HG02981 (cell line): ENCODE results near the gene DSCAM.

Experiments
- ATAC-seq: cut with Tn5 transposase; IDR thresholded peaks from one replicate; pipeline ENCODE4 v1.9.1; 2021; ENCODE audit warnings: mild to moderate bottlenecking, moderate library complexity; ENCODE audit not compliant: unreplicated experiment

The DSCAM gene

DNA sequence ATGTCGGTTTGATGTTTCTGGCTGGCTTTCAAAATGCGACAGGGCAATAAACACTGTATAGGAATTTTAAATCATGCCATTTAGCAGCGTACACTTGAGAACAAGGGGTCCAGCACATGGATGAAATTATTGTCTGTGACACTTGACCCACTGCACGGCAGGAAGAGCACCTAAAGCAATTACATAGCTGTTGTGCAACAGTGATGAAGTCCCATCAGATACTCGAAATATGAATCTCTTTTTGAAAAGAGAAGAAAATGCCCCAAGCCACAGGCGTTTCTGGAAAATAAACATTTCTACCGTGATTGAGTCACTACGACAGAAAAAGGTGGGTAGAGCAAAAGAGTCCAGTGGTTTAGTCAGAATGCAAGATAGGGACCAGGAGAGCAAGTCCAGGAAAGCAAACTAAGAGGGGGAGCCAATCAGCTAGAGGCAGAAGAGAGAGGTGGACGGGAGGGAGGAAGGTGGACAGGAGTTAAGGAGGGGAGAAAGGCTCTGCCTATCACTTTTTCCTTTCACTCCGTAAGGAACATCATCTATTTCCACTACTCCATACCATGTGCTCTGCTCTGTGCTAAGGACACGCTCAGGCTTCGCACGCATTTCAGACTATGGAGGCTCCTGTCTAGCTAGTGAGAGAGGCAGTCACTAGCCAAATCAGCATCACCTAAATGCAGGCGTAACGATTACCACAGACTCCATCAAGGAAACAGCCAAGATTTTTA lies 6.4 kb downstream of the DSCAM start:
- no peak for ATAC-seq

DNA sequence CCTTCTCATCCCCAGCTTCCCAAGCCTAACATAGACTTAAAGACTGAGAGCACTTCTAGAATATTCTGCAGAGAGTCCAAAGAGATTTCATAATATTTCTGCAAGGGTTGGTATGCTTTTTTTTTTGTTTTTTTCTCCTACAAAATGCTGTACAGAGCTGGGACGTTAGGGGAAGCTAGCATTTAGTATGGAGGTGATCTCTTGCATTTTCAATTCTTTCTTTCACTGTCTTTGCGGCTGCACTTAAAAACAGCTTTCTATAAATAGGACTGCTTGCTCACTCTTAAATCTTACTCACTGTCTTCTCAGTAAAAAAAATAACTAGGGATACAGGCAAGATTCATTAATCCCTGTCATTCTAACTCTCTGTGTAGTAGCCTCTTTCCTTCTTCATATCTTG lies 7.4 kb downstream of the DSCAM start:
- no peak for ATAC-seq

- ATAC-seq: no peak
Measured at GRCh38 chr21:40837456-40837855, 9.5 kb downstream of the DSCAM start.

DNA sequence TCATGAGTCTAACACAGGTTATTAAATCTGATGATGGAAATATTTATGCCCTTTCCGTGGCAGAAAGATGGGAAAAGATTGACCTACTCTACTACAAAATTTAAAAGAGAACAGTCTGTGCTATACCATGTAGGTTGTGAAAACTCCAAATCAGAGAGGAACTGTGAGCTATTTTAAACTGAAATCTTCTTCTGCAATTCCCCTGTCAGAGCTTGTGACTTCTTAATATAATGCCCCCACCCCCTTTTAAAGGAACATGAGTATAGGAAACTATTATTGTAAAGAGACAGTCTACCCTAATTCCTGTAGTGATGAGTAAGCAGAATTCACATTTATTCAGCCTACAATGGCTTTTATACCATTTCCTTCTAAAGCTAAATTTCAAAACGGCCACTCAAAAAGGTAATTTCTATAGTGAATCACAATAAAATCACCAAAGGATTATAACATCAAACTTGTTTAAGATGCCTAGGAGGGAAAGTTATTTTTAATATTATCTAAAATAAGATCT lies 11.7 kb downstream of the DSCAM start:
- ATAC-seq: no peak

DNA sequence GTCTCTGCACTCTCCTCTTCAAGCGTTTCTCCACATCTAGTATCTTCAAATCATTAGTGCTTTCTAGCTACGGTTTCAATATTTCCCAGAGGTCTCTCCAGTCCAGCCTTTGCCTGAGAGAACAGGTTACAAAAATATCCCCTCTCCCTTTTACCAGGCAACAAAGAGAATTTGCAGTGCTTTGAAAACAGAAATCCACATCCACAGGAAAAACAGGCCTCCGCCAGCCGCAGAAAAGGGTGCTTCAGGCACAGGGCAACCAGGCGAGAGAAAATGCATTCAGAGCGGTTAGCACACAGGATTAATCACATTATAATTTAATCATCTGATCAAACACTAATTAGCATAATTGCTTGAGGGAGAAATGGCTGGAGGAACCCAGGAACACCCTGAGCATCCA lies 13.8 kb downstream of the DSCAM start:
- ATAC-seq: no peak

GRCh38 chr21:40832316-40832715 lies 14.6 kb downstream of the DSCAM start:
- no peak for ATAC-seq

- no peak for ATAC-seq
Measured at GRCh38 chr21:40830836-40831235, 16.1 kb downstream of the DSCAM start.

DNA sequence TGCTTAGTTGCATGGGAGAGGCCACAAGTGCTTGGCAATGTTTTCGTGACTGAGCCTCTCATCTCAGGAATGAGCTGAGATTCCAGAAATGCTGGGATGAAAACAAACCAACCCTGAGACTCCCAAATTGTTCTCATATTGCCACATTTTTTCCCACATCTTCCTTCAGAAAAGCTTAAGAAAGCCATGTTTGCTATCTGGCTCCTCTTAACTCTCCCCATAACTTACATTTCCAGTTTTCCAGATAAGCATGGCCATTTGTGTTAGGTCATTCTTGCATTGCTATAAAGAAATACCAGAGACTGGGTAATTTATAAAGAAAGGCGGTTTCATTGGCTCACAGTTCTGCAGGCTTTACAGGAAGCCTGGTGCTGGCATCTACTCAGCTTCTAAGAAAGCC lies 17.2 kb downstream of the DSCAM start:
- no peak for ATAC-seq

- no peak for ATAC-seq
Measured at GRCh38 chr21:40829308-40829707, 17.6 kb downstream of the DSCAM start.

- no peak for ATAC-seq
Measured at GRCh38 chr21:40827509-40827908, 19.4 kb downstream of the DSCAM start.

- ATAC-seq: no peak
Measured at GRCh38 chr21:40819071-40819900, 27.7 kb downstream of the DSCAM start.

- no peak for ATAC-seq
Measured at GRCh38 chr21:40813918-40814317, 33.0 kb downstream of the DSCAM start.

DNA sequence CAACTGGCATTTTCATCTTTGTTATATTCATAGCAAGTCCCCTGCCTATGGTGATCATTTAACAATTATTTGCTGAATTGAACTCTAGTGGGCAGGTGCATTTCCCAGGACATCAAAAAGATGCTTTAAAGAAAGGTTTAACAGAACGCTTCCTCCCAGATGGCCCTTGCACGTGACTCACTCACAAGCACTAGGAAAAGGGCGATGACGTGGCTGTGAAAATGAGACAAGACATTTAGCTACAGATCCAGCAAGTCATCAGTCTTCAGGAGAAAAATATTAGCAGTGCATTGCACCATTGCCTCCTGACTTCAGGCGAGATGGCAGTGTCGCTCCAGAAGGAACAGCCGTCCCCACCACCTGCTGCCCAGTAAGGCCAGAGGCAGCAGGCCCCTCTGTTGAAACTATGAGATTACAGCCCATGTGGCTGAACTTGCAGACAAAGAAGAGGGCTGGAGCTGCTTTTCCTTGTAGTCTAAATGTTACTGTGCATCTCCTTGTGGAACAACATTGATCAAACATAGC lies 37.2 kb downstream of the DSCAM start:
- no peak for ATAC-seq

DNA sequence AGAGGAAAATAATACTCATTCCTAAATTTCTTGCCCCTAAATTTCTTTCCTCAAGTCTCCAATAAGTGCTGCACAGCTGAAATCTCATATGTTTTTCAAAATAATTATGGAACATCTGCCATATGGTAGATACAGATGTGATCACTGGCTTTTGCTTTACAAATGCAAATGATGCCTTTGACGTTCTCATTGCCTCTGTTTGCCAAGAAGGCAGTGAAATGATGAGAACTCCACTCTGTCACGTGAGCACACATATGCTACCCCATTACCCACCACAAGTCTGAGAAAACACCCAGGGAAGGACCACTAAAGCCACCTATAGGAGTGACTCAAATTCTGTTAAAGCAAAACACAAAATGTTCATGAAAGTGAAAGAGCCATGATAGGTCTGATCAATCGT lies 43.9 kb downstream of the DSCAM start:
- ATAC-seq: no peak

GRCh38 chr21:40800126-40800525 lies 46.8 kb downstream of the DSCAM start:
- ATAC-seq: no peak

- ATAC-seq: no peak
Measured at GRCh38 chr21:40797891-40798290, 49.1 kb downstream of the DSCAM start.

DNA sequence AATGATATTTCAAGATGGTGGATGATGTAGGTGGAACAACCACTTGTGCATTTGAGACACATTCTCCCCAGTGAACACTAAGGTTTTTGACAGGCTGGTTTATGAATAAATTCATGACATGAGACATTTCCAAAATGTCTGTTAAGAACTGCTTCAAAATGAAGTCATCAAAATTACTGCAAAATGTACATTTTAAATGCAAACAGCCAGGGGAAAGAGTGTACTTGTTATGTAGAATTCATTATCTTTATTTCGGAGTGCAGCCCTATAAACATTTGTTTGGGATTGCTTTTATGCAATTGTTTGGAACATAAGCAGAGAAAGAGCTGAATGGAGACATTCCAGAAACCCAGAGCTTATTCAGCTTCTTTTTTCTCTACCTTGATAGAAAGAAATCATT lies 49.5 kb downstream of the DSCAM start:
- ATAC-seq: no peak

GRCh38 chr21:40796464-40796863 lies 50.5 kb downstream of the DSCAM start:
- no peak for ATAC-seq

DNA sequence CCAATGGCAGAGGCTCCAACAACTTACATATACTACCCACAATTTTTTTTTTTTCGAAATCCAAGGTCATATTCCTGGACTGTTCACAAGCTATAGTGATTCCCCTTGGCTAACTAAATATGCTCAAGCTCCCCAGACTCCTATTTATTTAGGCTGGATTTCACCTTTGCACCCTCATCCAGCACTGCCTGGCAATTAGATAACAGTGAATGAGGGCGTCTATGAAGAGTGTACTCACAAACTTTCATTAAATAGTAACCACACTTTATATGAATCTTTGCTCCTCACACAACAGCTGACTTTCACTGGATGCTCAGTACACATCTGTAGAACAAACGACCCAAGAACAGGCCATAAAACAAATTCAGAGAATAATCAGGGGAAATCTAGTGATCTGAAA lies 51.6 kb downstream of the DSCAM start:
- ATAC-seq: no peak

DNA sequence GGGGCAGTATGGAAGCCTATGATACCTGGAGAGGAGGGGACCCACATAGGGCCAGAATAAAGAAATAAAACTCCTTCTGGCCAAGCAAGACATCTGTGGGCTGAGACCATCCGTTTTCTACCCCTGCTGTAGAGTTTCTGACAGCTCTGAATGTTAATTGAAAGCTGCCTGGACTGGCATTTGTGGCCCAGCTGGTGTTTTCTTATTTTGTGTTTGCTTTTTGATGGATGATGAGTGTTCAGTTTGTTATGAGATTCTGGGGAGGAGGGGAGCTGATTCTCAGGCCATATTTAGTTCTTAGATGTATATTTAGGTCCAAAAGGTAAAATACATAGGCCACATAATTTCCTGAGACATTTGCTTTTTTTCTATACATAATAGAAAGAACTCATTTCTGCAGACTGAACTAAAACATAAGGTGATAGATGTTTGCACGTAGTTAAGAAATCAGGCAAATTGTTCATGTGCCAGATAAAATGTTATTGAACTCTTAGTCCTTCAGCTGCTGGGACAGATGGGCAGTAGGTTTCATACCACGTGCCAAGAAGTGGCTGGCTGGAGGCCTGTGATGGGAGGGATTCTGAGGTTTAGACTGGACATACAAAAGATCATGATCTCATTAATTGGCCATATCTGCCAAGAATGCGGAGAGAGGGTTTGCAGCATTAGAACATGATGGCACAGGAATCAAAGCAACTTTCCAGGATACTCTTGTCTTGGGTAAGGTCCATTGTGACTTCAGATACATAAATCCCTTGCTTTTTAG lies 54.1 kb downstream of the DSCAM start:
- ATAC-seq: no peak

DNA sequence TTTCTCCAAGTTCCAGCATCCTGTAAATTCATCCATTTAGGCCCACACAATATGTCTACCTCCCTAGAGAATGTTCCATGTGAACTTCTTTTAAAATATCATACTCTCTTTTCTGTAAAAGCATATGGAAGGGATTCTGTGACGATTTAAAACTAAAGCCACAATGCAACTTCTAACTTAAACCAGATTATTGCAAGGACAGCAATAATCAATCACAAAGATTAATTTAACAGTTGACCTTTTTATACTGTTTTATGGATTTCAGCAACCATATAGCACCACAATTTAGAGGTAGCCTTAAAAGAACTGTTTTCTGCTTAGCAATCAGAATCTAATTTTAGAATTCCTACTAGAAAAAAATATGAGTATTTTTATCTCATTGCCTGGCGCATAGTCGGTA lies 58.3 kb downstream of the DSCAM start:
- no peak for ATAC-seq
